Kidney glomerular epithelial cell (primary cell): ENCODE data around the gene CTCFL.
"Not testable (repeated sequence)": the region's sequence is repeated elsewhere in the genome, so short reads cannot be mapped to it uniquely, and the experiment has no call there.

Source experiments
- DNase-seq: peaks from one replicate; lab custom pipeline; 2025; lab: John Stamatoyannopoulos, UW

Gene CTCFL

GRCh38 chr20:57508831-57509230 is 16.1 kb downstream of the CTCFL start:
- DNase-seq, result no peak

- no peak for DNase-seq
Observed at GRCh38 chr20:57508381-57508780, 16.6 kb downstream of the CTCFL start.

GRCh38 chr20:57507477-57507876 is 17.5 kb downstream of the CTCFL start:
- no peak for DNase-seq

- peak; percentile 2 for DNase-seq
Observed at GRCh38 chr20:57505979-57506378, 19.0 kb downstream of the CTCFL start.

- DNase-seq, result no peak
Observed at GRCh38 chr20:57504411-57504810, 20.5 kb downstream of the CTCFL start.

- DNase-seq, result no peak
Observed at GRCh38 chr20:57503035-57503658, 21.8 kb downstream of the CTCFL start.

GRCh38 chr20:57502336-57502700 is 22.6 kb downstream of the CTCFL start:
- DNase-seq, result no peak

- no peak for DNase-seq
Observed at GRCh38 chr20:57501461-57502335, 23.2 kb downstream of the CTCFL start.

GRCh38 chr20:57500962-57501361 is 24.0 kb downstream of the CTCFL start:
- DNase-seq, result no peak

- no peak for DNase-seq
Observed at GRCh38 chr20:57500235-57500634, 24.7 kb downstream of the CTCFL start.

GRCh38 chr20:57499676-57500075 is 25.3 kb downstream of the CTCFL start:
- DNase-seq, result no peak

- peak; percentile 1 for DNase-seq
Observed at GRCh38 chr20:57498425-57499400, 26.2 kb downstream of the CTCFL start.

GRCh38 chr20:57496592-57496991 is 28.3 kb downstream of the CTCFL start:
- DNase-seq, result no peak

GRCh38 chr20:57495978-57496377 is 29.0 kb downstream of the CTCFL start:
- no peak for DNase-seq

- no peak for DNase-seq
Observed at GRCh38 chr20:57493091-57493615, 31.8 kb downstream of the CTCFL start.

GRCh38 chr20:57491373-57491772 is 33.6 kb downstream of the CTCFL start:
- DNase-seq, result no peak

- not testable (repeated sequence) for DNase-seq
Observed at GRCh38 chr20:57488277-57488676, 36.7 kb downstream of the CTCFL start.

GRCh38 chr20:57485770-57486169 is 39.2 kb downstream of the CTCFL start:
- DNase-seq, result no peak

GRCh38 chr20:57484772-57485171 is 40.2 kb downstream of the CTCFL start:
- DNase-seq, result no peak

- no peak for DNase-seq
Observed at GRCh38 chr20:57483287-57484050, 41.5 kb downstream of the CTCFL start.

- DNase-seq, result no peak
Observed at GRCh38 chr20:57482796-57483195, 42.1 kb downstream of the CTCFL start.
